Activated CD4-positive, alpha-beta T cell treated with anti-CD3 and anti-CD28 coated beads, Interleukin-2, amount 10 ng/mL, durations not matched to agents 7 days and 5 days (primary cell): ENCODE measurements around the gene CFAP97D1. TPM values are rescaled to one million over a fixed set of nuclear protein-coding genes. Genes with fewer than 3 reads are reported as not detected.

Experiments used
- CTCF ChIA-PET: fragments of 350-600 bp; sonication (Branson Sonifier 250); formaldehyde crosslinking; loops from one replicate; lab custom pipeline; 2021; ENCODE audit warnings: antibody characterized with exemption; lab: Charles Lee
- POLR2A ChIA-PET: fragments of 350-600 bp; sonication (Branson Sonifier 250); formaldehyde crosslinking; loops from one replicate; lab custom pipeline; 2021; ENCODE audit warnings: antibody characterized with exemption; lab: Charles Lee
- DNase-seq: peaks from one replicate; pipeline ENCODE4 v3.0.0-alpha.2; 2020
- H3K27ac Mint-ChIP-seq: one replicate; pipeline ENCODE4 v1.8.0; 2021; ENCODE audit warnings: mild to moderate bottlenecking, moderate library complexity, mixed read lengths
- H3K27me3 Mint-ChIP-seq: one replicate; pipeline ENCODE4 v1.8.0; 2021; ENCODE audit warnings: mixed read lengths
- H3K36me3 Mint-ChIP-seq: one replicate; pipeline ENCODE4 v1.8.0; 2021; ENCODE audit warnings: low read depth, mixed read lengths
- H3K4me1 Mint-ChIP-seq: one replicate; pipeline ENCODE4 v1.8.0; 2021; ENCODE audit warnings: mixed read lengths
- H3K4me3 Mint-ChIP-seq: one replicate; pipeline ENCODE4 v1.8.0; 2021; ENCODE audit warnings: mild to moderate bottlenecking, moderate library complexity, mixed read lengths
- H3K9me3 Mint-ChIP-seq: one replicate; pipeline ENCODE4 v1.8.0; 2021; ENCODE audit warnings: mixed read lengths
- total RNA-seq, 2 experiments: library from RNA; stranded (reverse); gene quantifications; one replicate each; pipeline ENCODE4 v1.2.3, GENCODE V29; 2021

CFAP97D1 gene
- not detected for total RNA-seq

DNA sequence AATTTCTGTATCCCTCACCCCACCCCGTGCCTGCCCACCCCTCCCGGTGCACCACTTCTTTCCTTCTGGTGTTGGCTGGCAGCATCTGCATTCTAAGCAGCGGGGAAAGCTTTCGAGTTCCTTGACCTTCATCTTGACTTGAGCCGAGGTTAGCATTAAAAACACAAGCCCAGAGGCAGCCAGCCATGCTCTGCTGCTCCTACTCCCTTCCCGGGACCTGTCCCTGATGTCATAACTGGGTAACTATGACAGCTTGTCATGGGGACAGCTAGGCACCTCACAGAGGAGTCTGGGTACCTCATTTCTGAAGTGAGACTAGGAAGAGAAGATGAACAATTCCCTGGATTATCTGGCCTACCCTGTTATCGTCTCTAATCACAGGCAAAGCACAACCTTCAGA is at the start of gene CFAP97D1:
TSS of gene CFAP97D1 (plus strand) at position 301 of the 400 bp plus-strand sequence. CDS start at position 329, 28 bp downstream.
- no peaks in the 10 kb centered on the region for H3K9me3 Mint-ChIP-seq
- peak within 1 kb of the TSS; percentile 78 for H3K4me3 Mint-ChIP-seq
- POLR2A ChIA-PET: no interaction called here
- peaks cover 13% of the 10 kb centered on the region for H3K4me1 Mint-ChIP-seq
- no peak for DNase-seq
- H3K27me3 Mint-ChIP-seq: peaks cover 53% of the 10 kb centered on the region
- CTCF ChIA-PET: no interaction called here
- no peaks in the 10 kb centered on the region for H3K36me3 Mint-ChIP-seq
- peak within 1 kb of the TSS; percentile 41 for H3K27ac Mint-ChIP-seq

DNA sequence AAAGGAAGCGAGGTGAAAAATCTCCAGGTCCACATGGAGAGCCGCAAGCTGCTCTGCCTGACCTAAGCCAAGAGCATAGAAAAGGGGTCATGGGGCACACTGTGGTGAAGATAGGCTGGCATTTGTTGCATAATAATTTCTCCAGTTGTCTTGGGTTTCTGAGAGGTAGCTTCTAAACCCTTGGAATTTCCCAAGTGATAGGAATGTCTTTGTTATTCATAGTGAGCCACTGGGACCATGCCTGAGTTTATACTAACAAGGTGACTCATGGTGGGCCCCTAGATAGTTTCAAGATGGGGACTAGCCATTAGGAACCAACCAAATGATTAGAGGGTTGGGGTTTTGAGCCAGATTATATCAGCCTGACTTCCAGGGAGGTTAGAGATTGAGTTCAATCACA is 47.3 kb upstream of the CFAP97D1 start:
- Mint-ChIP-seq H3K27me3 (peaks cover 20% of the 10 kb centered on the region), H3K27ac (no peak overlapping the region), H3K36me3 (no peaks in the 10 kb centered on the region), H3K4me1 (no peaks in the 10 kb centered on the region), H3K4me3 (no peak overlapping the region), H3K9me3 (peaks cover 10% of the 10 kb centered on the region)
- CTCF ChIA-PET: interaction anchor here (1.2 kb wide), 1 partner anchor 27 kb away, joined by 4 read pairs; no protein-coding TSS in a partner anchor
- DNase-seq: no peak
- POLR2A ChIA-PET: no interaction called here

DNA sequence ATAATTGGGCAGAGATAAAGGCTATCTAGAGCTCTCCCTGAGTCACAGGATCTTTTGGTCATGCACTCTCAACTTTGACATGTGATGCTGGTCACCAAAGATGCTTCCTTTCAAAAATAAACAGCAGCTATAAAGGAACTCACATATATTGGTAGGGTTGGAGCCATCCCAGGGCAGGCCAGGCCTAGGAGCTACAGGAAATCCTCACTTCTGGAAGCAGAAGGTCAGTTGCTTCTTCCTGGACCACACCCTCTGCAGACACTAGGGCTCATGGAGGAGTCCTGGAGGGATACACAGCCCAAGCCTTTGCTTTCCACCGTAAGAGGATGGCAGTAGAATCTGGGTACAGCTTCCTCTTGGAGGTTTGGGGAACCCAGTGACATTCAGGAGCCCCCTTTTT is 46.3 kb upstream of the CFAP97D1 start:
- H3K9me3 Mint-ChIP-seq: peaks cover 10% of the 10 kb centered on the region
- H3K4me3 Mint-ChIP-seq: no peak overlapping the region
- CTCF ChIA-PET: interaction anchor here (1.2 kb wide), 2 partner anchors 26 to 39 kb away, joined by 4 read pairs; no protein-coding TSS in a partner anchor

DNA sequence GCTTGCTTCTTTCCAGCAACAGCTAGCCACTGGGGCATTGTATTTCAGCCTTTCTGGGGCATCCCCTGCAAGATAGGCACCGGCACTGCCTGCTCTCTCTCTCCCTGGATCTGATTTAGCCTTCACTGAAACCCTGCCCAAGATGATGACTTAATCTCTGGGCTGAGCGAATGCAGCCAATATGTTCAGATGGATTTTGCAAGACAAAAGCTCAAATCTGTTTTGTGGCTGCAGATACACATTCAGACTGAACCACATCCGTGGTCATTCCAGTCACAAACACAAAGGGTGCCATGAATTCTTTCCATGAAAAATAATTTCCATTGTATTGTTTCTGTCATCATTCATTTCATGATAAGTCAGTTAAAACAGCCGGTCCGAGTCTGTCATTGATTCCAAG is 45.9 kb upstream of the CFAP97D1 start:
- ChIA-PET POLR2A (no interaction called here), CTCF (interaction anchor here (1.2 kb wide), 2 partner anchors 25 to 40 kb away, joined by 4 read pairs; no protein-coding TSS in a partner anchor)
- Mint-ChIP-seq H3K36me3 (no peaks in the 10 kb centered on the region), H3K27me3 (peaks cover 22% of the 10 kb centered on the region), H3K9me3 (peaks cover 10% of the 10 kb centered on the region), H3K4me1 (no peaks in the 10 kb centered on the region), H3K27ac (no peak overlapping the region), H3K4me3 (no peak overlapping the region)
- DNase-seq: no peak

More for the DNA sequence above, 46.3 kb upstream of the CFAP97D1 start:
- H3K27me3 Mint-ChIP-seq: peaks cover 22% of the 10 kb centered on the region
- no peak for DNase-seq
- POLR2A ChIA-PET: no interaction called here
- no peaks in the 10 kb centered on the region for H3K4me1 Mint-ChIP-seq
- no peaks in the 10 kb centered on the region for H3K36me3 Mint-ChIP-seq
- H3K27ac Mint-ChIP-seq: no peak overlapping the region

DNA sequence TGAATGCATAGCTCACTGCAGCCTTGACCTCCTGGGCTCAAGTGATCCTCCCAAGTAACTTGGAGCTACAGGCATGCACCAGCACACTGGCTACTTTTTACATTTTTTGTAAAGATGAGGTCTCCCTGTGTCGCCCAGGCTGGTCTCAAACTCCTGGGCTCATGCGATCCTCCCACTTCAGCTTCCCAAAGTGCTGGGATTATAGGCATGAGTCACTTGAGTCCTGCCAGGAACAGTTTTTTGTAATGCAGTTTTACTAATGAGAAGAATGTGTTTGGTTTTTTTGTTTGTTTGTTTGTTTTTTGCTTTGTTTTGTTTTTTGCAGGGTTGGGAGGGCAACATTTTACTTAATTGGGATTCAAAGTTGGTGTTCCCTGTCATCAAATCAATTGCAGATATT is 43.8 kb upstream of the CFAP97D1 start:
- peaks cover 22% of the 10 kb centered on the region for H3K27me3 Mint-ChIP-seq
- CTCF ChIA-PET: interaction anchor here (0.6 kb wide), 1 partner anchor 36 kb away, joined by 3 read pairs; no protein-coding TSS in a partner anchor

DNA sequence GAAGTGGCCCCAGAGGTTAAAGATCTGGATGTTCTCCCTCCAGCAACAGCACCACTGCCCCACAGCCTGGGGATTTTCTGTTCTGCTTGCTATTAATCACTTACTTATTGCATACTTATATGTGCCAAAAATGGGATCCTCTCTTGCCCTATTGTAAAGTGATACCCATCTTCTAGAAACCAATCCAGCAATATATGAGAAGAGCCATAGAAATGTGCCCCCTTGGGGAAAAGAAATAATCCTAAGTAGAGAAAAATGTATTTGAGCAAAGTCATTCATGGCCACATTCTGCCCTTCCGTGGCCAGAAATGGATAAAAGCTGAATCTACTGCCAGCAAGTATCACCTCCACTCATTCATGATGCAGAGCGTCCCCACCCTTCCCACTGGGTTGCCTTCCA is 42.5 kb upstream of the CFAP97D1 start:
- H3K9me3 Mint-ChIP-seq: peaks cover 10% of the 10 kb centered on the region
- ChIA-PET CTCF (interaction anchor here (0.5 to 1.4 kb wide), 3 partner anchors 22 to 97 kb away, joined by 3 to 4 read pairs (median 3); no protein-coding TSS in a partner anchor), POLR2A (no interaction called here)
- peaks cover 24% of the 10 kb centered on the region for H3K27me3 Mint-ChIP-seq
- no peak for DNase-seq
- no peak overlapping the region for H3K27ac Mint-ChIP-seq
- no peak overlapping the region for H3K4me3 Mint-ChIP-seq
- H3K4me1 Mint-ChIP-seq: no peaks in the 10 kb centered on the region
- no peaks in the 10 kb centered on the region for H3K36me3 Mint-ChIP-seq

More for the DNA sequence above, 43.8 kb upstream of the CFAP97D1 start:
- H3K9me3 Mint-ChIP-seq: peaks cover 10% of the 10 kb centered on the region
- POLR2A ChIA-PET: interaction anchor here (0.7 kb wide), 1 partner anchor 1821 kb away, joined by 3 read pairs; no protein-coding TSS in a partner anchor
- no peaks in the 10 kb centered on the region for H3K4me1 Mint-ChIP-seq
- no peak overlapping the region for H3K27ac Mint-ChIP-seq
- no peak overlapping the region for H3K4me3 Mint-ChIP-seq
- no peaks in the 10 kb centered on the region for H3K36me3 Mint-ChIP-seq
- DNase-seq: no peak

DNA sequence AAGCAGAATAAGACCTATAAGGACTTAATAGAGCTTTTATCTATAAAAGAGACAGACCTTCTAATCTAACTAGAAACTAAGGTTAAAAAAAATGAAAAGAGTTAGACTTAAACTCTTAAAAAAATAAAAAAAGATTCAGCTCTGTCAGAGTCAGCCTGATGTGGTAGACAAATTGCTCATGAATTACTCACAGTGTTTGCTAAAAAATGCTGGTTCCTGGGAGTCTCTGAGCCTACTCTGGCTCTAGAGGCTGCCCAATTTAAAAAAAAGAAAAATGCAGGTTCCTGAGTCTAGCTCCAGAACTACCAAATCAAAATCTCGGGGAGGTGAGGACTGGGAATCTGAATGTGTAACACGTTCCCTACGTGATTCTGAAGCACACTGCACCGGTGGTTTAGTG is 39.7 kb upstream of the CFAP97D1 start:
- no peaks in the 10 kb centered on the region for H3K9me3 Mint-ChIP-seq

DNA sequence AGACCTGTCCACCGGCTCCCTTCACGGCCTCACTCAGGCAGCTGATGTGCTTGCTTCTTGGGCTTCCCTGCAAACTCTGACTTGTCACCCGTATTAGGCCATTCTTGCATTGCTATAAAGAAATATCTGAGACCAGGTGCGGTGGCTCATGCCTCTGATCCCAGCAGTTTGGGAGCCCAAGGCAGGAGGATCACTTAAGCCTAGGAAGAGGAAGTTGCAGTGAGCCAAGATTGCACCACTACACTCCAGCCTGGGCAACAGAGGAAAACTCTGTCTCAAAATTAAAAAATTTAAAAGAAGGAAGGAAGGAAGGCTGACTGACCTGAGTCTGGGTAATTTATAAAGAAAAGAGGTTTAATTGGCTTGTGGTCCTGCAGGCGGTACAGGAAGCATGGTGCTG is 38.6 kb upstream of the CFAP97D1 start:
- no peak for DNase-seq
- H3K36me3 Mint-ChIP-seq: no peaks in the 10 kb centered on the region
- no peak overlapping the region for H3K27ac Mint-ChIP-seq
- H3K4me3 Mint-ChIP-seq: no peak overlapping the region
- CTCF ChIA-PET: interaction anchor here (0.6 to 1.6 kb wide), 4 partner anchors 13 to 437 kb away, joined by 3 to 4 read pairs (median 3); no protein-coding TSS in a partner anchor
- peaks cover 42% of the 10 kb centered on the region for H3K27me3 Mint-ChIP-seq
- POLR2A ChIA-PET: no interaction called here
- H3K9me3 Mint-ChIP-seq: no peaks in the 10 kb centered on the region
- no peaks in the 10 kb centered on the region for H3K4me1 Mint-ChIP-seq

More for the DNA sequence above, 39.7 kb upstream of the CFAP97D1 start:
- no peak overlapping the region for H3K27ac Mint-ChIP-seq
- no peaks in the 10 kb centered on the region for H3K4me1 Mint-ChIP-seq
- POLR2A ChIA-PET: no interaction called here
- no peak overlapping the region for H3K4me3 Mint-ChIP-seq
- H3K27me3 Mint-ChIP-seq: peaks cover 36% of the 10 kb centered on the region
- no peaks in the 10 kb centered on the region for H3K36me3 Mint-ChIP-seq
- CTCF ChIA-PET: interaction anchor here (0.6 to 1.6 kb wide), 3 partner anchors 12 to 56 kb away, joined by 3 read pairs; no protein-coding TSS in a partner anchor
- no peak for DNase-seq

DNA sequence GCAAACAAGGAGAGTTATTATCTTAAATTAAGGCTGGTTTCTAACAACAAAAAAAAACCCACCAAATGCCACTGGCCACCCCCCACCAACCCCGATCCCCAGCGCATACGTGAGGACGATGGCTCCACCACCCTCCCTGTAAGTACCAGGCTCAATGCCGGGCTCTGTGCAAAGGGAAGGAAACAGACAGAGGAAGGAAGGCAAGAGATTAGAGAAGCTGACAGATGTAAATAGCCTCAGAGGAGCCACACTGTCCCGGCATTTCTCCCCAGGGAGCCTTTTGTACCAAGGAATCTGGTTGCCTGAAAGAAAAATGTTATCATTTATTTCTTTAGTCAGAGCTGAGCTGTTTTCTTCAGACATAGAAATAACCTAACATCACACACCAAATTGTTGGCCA is 34.7 kb upstream of the CFAP97D1 start:
- peaks cover 5% of the 10 kb centered on the region for H3K4me1 Mint-ChIP-seq
- no peak overlapping the region for H3K4me3 Mint-ChIP-seq
- no peaks in the 10 kb centered on the region for H3K9me3 Mint-ChIP-seq
- no peaks in the 10 kb centered on the region for H3K36me3 Mint-ChIP-seq
- ChIA-PET POLR2A (no interaction called here), CTCF (no interaction called here)
- no peak for DNase-seq
- no peak overlapping the region for H3K27ac Mint-ChIP-seq
- peaks cover 33% of the 10 kb centered on the region for H3K27me3 Mint-ChIP-seq

DNA sequence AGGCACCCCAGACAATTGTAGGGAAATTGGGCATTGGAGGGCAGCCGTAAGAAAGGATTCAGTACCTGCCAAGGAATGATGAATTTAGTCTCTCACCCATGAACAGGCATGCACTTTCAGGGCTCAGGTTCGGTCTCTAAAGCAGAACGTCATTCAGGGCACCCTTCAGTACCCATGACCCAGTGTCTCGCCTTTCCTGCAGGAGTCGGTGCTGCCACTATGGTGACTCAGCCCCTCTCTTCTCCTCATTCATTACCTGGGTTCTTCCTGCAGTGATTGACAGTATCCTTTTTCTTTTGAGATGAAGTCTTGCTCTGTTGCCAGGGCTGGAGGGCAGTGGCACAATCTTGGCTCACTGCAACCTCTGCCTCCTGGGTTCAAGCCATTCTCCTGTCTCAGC is 30.1 kb upstream of the CFAP97D1 start:
- H3K9me3 Mint-ChIP-seq: no peaks in the 10 kb centered on the region
- ChIA-PET POLR2A (no interaction called here), CTCF (interaction anchor here (1.2 to 2.2 kb wide), 3 partner anchors 10 to 50 kb away, joined by 3 to 6 read pairs (median 3); no protein-coding TSS in a partner anchor)
- no peak for DNase-seq
- no peak overlapping the region for H3K27ac Mint-ChIP-seq
- H3K4me1 Mint-ChIP-seq: peaks cover 10% of the 10 kb centered on the region
- H3K4me3 Mint-ChIP-seq: no peak overlapping the region
- H3K36me3 Mint-ChIP-seq: no peaks in the 10 kb centered on the region
- peaks cover 45% of the 10 kb centered on the region for H3K27me3 Mint-ChIP-seq

DNA sequence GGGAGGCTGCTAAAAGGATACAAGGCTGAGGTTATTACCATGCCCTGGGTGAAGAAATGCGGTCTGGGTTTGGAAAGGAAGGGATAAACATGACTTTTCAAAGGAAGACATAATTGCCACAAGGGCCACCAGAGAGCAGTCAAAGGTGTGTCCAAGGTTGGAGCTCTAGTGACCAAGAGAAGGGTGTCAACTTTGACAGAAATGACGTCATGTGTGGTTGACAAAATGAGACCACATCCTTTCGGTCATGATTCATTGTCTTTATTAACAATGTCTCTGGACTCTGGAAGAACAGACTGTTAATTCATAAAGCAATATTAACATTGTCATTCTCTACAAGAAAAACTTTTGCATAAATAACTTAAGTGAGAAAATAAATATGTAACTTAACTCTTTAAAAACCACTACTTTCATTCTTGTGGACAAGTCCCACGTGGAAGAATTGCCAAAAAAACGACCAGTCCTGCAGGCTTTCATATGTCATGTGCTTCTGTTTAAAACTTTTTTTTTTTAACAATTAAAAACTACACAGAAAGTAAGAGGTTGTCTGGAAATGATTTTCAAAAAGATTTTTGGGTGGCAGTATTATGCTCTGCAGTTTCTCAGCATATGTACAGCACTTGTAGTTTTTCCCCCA is 26.6 kb upstream of the CFAP97D1 start:
- Mint-ChIP-seq H3K27ac (peak overlapping the region; percentile 19), H3K4me1 (peaks cover 13% of the 10 kb centered on the region), H3K9me3 (no peaks in the 10 kb centered on the region), H3K27me3 (peaks cover 47% of the 10 kb centered on the region), H3K4me3 (no peak overlapping the region), H3K36me3 (no peaks in the 10 kb centered on the region)
- CTCF ChIA-PET: interaction anchor here (0.7 to 1.0 kb wide), 2 partner anchors 31 to 55 kb away, joined by 4 to 6 read pairs; no protein-coding TSS in a partner anchor
- POLR2A ChIA-PET: no interaction called here
- DNase-seq: no peak

DNA sequence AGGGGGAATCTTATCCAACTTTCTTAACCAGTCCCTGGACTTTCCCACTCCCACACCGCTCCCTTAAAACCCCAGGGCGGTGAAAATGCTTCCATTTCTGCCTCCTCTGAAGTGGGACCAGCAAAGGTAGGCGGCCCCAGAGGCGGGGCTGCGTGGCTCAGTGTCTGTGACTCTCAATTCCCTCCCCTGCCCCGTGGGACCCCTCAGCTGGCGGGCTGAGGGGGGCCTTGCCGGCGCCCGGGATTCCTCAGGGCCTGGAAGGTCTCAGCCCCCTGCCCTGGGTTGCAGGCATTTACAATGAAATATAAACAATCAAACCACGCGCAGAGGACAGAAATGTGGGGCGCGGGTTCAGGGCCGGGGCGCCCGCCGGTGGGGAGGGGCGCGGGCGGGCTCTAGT is 25.3 kb upstream of the CFAP97D1 start:
- Mint-ChIP-seq H3K27ac (no peak overlapping the region), H3K4me3 (no peak overlapping the region), H3K4me1 (peaks cover 9% of the 10 kb centered on the region), H3K27me3 (peaks cover 47% of the 10 kb centered on the region), H3K9me3 (no peaks in the 10 kb centered on the region), H3K36me3 (no peaks in the 10 kb centered on the region)
- no peak for DNase-seq
- ChIA-PET POLR2A (interaction anchor here (0.7 kb wide), 1 partner anchor 56 kb away, joined by 3 read pairs; no protein-coding TSS in a partner anchor), CTCF (interaction anchor here (0.6 to 8.9 kb wide), 5 partner anchors 11 to 1561 kb away, joined by 3 to 135 read pairs (median 4); partner anchors contain the start of gene GHDC)

DNA sequence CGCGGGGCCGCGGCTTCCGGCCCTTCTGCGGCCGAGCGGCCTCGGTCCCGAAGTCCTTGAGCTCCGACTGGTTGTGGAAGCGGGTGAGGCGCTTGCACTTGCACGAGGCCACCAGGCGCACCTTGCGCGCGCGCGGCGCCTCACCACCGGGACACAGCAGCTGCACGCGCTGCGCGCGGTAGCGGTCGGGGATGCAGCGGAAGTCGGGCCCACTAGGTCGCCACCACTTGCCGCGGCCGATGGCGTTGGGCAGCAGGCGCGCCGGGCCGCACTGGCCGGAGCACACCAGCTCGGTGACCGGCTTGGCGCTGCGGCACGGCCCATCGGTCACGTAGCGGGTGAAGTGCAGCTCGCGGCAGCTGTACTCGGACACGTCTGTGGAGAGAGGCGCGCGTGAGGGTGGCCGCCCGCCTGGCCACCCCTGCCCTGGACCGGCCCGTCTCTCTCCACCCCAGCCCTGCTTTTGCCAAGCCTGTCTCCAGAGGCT is 24.8 kb upstream of the CFAP97D1 start:
- POLR2A ChIA-PET: interaction anchor here (0.7 kb wide), 1 partner anchor 56 kb away, joined by 3 read pairs; no protein-coding TSS in a partner anchor
- H3K4me1 Mint-ChIP-seq: peaks cover 8% of the 10 kb centered on the region
- no peak overlapping the region for H3K27ac Mint-ChIP-seq
- no peaks in the 10 kb centered on the region for H3K9me3 Mint-ChIP-seq
- H3K27me3 Mint-ChIP-seq: peaks cover 47% of the 10 kb centered on the region
- DNase-seq: peak; percentile 23
- CTCF ChIA-PET: interaction anchor here (0.5 to 8.9 kb wide), 7 partner anchors 12 to 1953 kb away, joined by 3 to 135 read pairs (median 4); partner anchors contain the start of gene GHDC
- no peaks in the 10 kb centered on the region for H3K36me3 Mint-ChIP-seq
- H3K4me3 Mint-ChIP-seq: no peak overlapping the region
